PFSK-1 (cell line): ENCODE data around the gene LOXL1.

Experiments used
- POLR2AphosphoS5 ChIP-seq: IDR thresholded peaks from 2 replicates; pipeline ENCODE4 v1.6.1; 2012; ENCODE audit warnings: low read depth, mild to moderate bottlenecking, control low read depth, low read length, moderate library complexity
- SIN3A ChIP-seq: IDR thresholded peaks from 2 replicates; pipeline ENCODE4 v1.6.1; 2012; ENCODE audit warnings: mild to moderate bottlenecking, low read length, moderate library complexity, borderline replicate concordance; ENCODE audit not compliant: insufficient read depth

- TF ChIP-seq POLR2AphosphoS5 = no peak
- no peak for TF ChIP-seq SIN3A
These were observed 14.8 kb downstream of the LOXL1 start for GRCh38 chr15:73941044-73941443.
